Spleen (tissue), 11 donors: ENCODE results near the gene N4BP3. TPM values are rescaled to one million over a fixed set of nuclear protein-coding genes. Genes with fewer than 3 reads are reported as not detected.
A peak's percentile ranks its signal among the peaks of the same experiment; 100 is the strongest.

Experiments
- DNase-seq: peaks from one replicate; pipeline ENCODE4 v3.0.0-alpha.2; 2020
- H3K27ac ChIP-seq, 8 donors: fragments of 200-600 bp; sonication (generic) in 7 of 8; 1 replicate in 4 of 8; 2 replicates in 4 of 8; pipeline versions ENCODE4 v1.5.0 to v1.8.0; 2016 to 2021; ENCODE audit warnings: inconsistent platforms in 4 of 8, mild to moderate bottlenecking in 4 of 8, moderate library complexity in 1 of 8
- H3K27me3 ChIP-seq, 7 donors: fragments of 200-600 bp; sonication (generic) in 6 of 7; replicated peaks in 1 of 7; 1 replicate in 4 of 7; 2 replicates in 3 of 7; pipeline versions ENCODE4 v1.5.0 to v1.8.0; 2016 to 2021; ENCODE audit warnings: inconsistent platforms in 3 of 7, mild to moderate bottlenecking in 1 of 7
- H3K36me3 ChIP-seq, 6 donors: fragments of 200-600 bp; sonication (generic) in 5 of 6; 1 replicate in 4 of 6; 2 replicates in 2 of 6; pipeline versions ENCODE4 v1.5.0 to v1.8.0; 2016 to 2021; ENCODE audit warnings: inconsistent platforms in 2 of 6
- H3K4me1 ChIP-seq, 6 donors: fragments of 200-600 bp; sonication (generic) in 5 of 6; 1 replicate in 3 of 6; 2 replicates in 3 of 6; pipeline versions ENCODE4 v1.5.0 to v1.8.0; 2016 to 2021; ENCODE audit warnings: inconsistent platforms in 3 of 6
- H3K4me3 ChIP-seq, 8 donors: fragments of 200-600 bp; sonication (generic) in 7 of 8; 1 replicate in 4 of 8; 2 replicates in 4 of 8; pipeline versions ENCODE4 v1.5.0 to v1.8.0; 2016 to 2021; ENCODE audit warnings: inconsistent platforms in 4 of 8, mild to moderate bottlenecking in 4 of 8, moderate library complexity in 2 of 8
- H3K9me3 ChIP-seq, 8 donors: fragments of 200-600 bp; sonication (generic) in 7 of 8; 1 replicate in 4 of 8; 2 replicates in 4 of 8; pipeline versions ENCODE4 v1.5.0 to v1.8.0; 2016 to 2021; ENCODE audit warnings: inconsistent platforms in 4 of 8
- POLR2A ChIP-seq, 3 donors: fragments of 450-650 bp; IDR thresholded peaks; one replicate each; pipeline ENCODE4 v1.5.1; 2017; ENCODE audit warnings: antibody characterized with exemption in 3 of 3, mild to moderate bottlenecking in 1 of 3
- POLR2AphosphoS5 ChIP-seq, 3 donors: sonication (generic); formaldehyde crosslinking; IDR thresholded peaks; one replicate each; pipeline ENCODE4 v1.5.1; 2017; ENCODE audit warnings: antibody characterized with exemption in 3 of 3
- WGBS, 5 donors: extraction: QIAGEN DNeasy Blood & Tissue Kit in 3 of 5; methylation state at CpG; one replicate each; pipeline versions ENCODE4 v1.1.5 to v1.1.7; 2013 to 2018; 5-methylcytosine and 5-hydroxymethylcytosine counted together
- intact Hi-C: fragments of 100-400 bp; cut with DNase I; formaldehyde crosslinking; loops from one replicate; pipeline ENCODE4 v1.15.0; 2023; ENCODE audit warnings: low total_unique reads
- polyA plus RNA-seq, 3 donors: library from polyadenylated mRNA; stranded (reverse); fragments of 200-250 nt; gene quantifications; one replicate each; pipeline ENCODE4 v1.2.1, GENCODE V29; 2013
- total RNA-seq, 7 donors: library from RNA; depleted of rRNA in 3 of 7; stranded (reverse); fragments of >200 nt in 3 of 7; fragmentation: NEBNext Ultra II Directional in 4 of 7; extraction: Animal tissue kit (Norgen Biotek cat#: 25700) in 4 of 7; gene quantifications; one replicate each; pipeline versions ENCODE4 v1.1.0 to v1.2.1, GENCODE V29; 2016 to 2021
- TF ChIP-seq, protein P1 (sequence below), 11 experiments: fragments of 200-600 bp in 7 of 11; fragments of 450-650 bp in 4 of 11; sonication (generic) in 4 of 11; IDR thresholded peaks in 8 of 11; conservative IDR thresholded peaks in 3 of 11; 1 replicate in 7 of 11; 2 replicates in 4 of 11; pipeline versions ENCODE4 v1.4.0 to v1.8.0; 2016 to 2021; ENCODE audit warnings: antibody characterized with exemption in 11 of 11, inconsistent platforms in 4 of 11, mild to moderate bottlenecking in 1 of 11
- donor health status: healthy with polysubstance abuse.
- donor health status: DM: no; HTN: no; CAD: no; lungs with moderate emphysema.
- donor health status: DM: no; HTN: no; CAD: no.
- donor health status: Bipolar disorder and iron deficiency.
- donor health status: healthy.
- donor health status: DM: no; HTN: no; CAD: no.
- donor health status: DM: yes; HTN: yes; CAD: no.

Gene N4BP3
- total and polyA plus RNA-seq, 10 donors = 1.2 to 6.6 (median 3.5) TPM

DNA sequence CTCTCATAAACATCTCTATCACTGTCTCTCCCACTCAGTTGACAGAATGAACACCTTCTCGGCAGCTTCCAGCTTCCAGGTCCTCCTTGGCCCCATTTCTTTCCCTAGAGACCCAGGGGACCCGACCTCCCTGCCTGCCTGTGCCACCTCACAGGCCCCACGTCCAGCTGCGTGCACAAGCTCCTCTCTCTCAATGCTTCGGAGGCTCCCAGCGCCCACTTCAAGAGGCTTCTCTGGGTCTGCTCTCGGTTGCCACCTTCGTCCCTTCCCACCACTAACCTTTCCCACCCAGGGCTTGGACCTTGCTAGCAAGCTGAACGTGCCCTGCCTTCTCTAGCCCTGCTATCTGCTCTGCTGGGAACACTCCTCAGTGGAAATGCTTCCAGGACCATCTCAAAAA is 2.8 kb upstream of the N4BP3 start:
- intact Hi-C loops = no loop called here
- Histone ChIP-seq H3K4me1 (peaks cover 17 to 48% (median 39%) of the 10 kb centered on the region in 6 donors), H3K27ac (no peak overlapping the region), H3K4me3 (no peak overlapping the region), H3K9me3 (peaks cover 0 to 4% (median 0%) of the 10 kb centered on the region in 8 donors), H3K27me3 (peaks cover 0 to 48% (median 23%) of the 10 kb centered on the region in 7 donors), H3K36me3 (no peaks in the 10 kb centered on the region)
- TF ChIP-seq, protein P1, sequence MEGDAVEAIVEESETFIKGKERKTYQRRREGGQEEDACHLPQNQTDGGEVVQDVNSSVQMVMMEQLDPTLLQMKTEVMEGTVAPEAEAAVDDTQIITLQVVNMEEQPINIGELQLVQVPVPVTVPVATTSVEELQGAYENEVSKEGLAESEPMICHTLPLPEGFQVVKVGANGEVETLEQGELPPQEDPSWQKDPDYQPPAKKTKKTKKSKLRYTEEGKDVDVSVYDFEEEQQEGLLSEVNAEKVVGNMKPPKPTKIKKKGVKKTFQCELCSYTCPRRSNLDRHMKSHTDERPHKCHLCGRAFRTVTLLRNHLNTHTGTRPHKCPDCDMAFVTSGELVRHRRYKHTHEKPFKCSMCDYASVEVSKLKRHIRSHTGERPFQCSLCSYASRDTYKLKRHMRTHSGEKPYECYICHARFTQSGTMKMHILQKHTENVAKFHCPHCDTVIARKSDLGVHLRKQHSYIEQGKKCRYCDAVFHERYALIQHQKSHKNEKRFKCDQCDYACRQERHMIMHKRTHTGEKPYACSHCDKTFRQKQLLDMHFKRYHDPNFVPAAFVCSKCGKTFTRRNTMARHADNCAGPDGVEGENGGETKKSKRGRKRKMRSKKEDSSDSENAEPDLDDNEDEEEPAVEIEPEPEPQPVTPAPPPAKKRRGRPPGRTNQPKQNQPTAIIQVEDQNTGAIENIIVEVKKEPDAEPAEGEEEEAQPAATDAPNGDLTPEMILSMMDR (IDR thresholded peaks at IDR 0.05 in 8 of 11, conservative IDR thresholded peaks at IDR 0.05 in 3 of 11) = no peak
- TF ChIP-seq POLR2AphosphoS5 (IDR thresholded peaks at IDR 0.05) = no peak
- no peak for TF ChIP-seq POLR2A (IDR thresholded peaks at IDR 0.05)
- no peak for DNase-seq
- WGBS, 5 donors = 85 to 96% (median 90%) methylated on average over 8 to 9 of the region's 9 CpGs

DNA sequence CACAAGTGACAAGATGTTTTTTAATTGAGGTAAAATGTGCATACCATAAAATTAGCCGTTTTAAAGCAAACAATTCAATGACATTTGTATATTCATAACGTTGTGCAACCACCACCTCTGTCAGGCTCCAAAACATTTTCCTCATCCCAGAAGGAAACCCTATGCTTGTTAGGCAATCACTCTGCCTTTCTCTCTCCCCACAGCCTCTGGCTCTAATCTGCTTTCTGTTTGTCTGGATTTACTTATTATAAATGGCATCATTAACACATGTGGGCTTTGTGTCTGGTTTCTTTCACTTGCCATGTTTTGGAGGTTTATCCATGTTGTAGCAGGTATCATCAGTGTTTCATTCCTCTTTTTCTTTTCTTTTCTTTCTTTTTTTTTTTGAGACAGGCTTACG is 1.4 kb upstream of the N4BP3 start:
- TF ChIP-seq POLR2AphosphoS5 (IDR thresholded peaks at IDR 0.05) (no peak), POLR2A (IDR thresholded peaks at IDR 0.05) (no peak)
- TF ChIP-seq, protein P1 (IDR thresholded peaks at IDR 0.05 in 8 of 11, conservative IDR thresholded peaks at IDR 0.05 in 3 of 11) = no peak
- Histone ChIP-seq H3K27me3 (peaks cover 0 to 58% (median 23%) of the 10 kb centered on the region in 7 donors), H3K4me1 (peaks cover 26 to 62% (median 53%) of the 10 kb centered on the region in 6 donors)

DNA sequence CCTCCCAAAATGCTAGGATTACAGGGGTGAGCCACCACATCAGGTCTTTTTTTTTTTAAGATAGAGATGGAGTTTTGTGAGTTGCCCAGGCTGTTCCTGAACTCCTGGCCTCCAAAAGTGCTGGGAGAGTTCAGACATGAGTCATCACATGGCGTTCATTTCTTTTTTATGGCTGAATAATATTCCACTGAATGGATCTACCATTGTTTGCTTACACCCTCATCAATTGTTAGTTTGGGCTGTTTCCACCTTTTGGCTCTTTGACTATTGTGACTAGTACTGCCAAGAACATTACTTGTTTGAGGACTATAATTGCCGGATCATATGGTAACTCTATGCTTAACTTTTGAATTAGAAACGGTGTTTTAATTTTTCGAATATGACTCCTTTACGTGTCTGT is 787 bp upstream of the N4BP3 start:
- WGBS, 5 donors = 71 to 88% (median 79%) methylated on average over 5 of the region's 5 CpGs
- H3K27me3 ChIP-seq = peaks cover 0 to 58% (median 26%) of the 10 kb centered on the region in 7 donors
- peaks cover 0 to 4% (median 0%) of the 10 kb centered on the region in 8 donors for H3K9me3 ChIP-seq
- intact Hi-C loops = no loop called here
- TF ChIP-seq POLR2A (IDR thresholded peaks at IDR 0.05) (no peak), POLR2AphosphoS5 (IDR thresholded peaks at IDR 0.05) (no peak)
- TF ChIP-seq, protein P1 (IDR thresholded peaks at IDR 0.05 in 8 of 11, conservative IDR thresholded peaks at IDR 0.05 in 3 of 11) = no peak
- peak overlapping the region in 2 of 8 donors; percentile 66 to 85 for H3K4me3 ChIP-seq
- peaks cover 33 to 68% (median 60%) of the 10 kb centered on the region in 6 donors for H3K4me1 ChIP-seq
- DNase-seq = no peak
- no peaks in the 10 kb centered on the region for H3K36me3 ChIP-seq
- peak overlapping the region in 1 of 8 donors; percentile 85 for H3K27ac ChIP-seq

More for the DNA sequence above, 1.4 kb upstream of the N4BP3 start:
- no peak for DNase-seq
- no peak overlapping the region for H3K27ac ChIP-seq
- H3K9me3 ChIP-seq = peaks cover 0 to 4% (median 0%) of the 10 kb centered on the region in 8 donors
- intact Hi-C loops = no loop called here
- no peak overlapping the region for H3K4me3 ChIP-seq
- WGBS, 5 donors = 45 to 67% (median 64%) methylated on average over 3 of the region's 3 CpGs
- H3K36me3 ChIP-seq = no peaks in the 10 kb centered on the region

DNA sequence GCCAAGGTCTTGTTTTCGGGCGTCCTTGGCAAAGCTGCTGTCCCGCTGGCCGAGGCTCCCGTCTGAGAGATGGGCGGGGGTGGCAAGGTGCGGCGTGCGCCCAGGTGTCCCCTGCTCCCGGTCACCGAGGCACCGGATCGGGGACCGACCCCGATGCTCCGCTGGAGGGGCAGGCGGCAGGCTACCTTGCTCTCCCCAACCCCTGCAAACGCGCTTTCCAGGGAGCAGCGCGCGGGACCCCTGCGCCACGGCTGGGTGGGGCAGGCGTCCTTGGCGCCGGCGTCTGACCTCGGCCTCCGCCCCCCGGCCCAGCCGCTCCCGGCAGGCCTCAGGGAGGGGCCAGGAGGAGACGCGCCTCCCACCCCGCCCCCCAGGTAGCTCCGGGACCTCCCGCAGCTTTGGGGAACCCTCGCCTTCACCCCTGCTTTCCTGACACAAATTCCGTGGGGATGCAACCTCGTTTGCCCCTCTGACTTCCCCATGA is 551 bp downstream of the N4BP3 start:
- DNase-seq = no peak
- TF ChIP-seq, protein P1 (IDR thresholded peaks at IDR 0.05 in 8 of 11, conservative IDR thresholded peaks at IDR 0.05 in 3 of 11) = no peak
- TF ChIP-seq POLR2AphosphoS5 (IDR thresholded peaks at IDR 0.05) = no peak
- TF ChIP-seq POLR2A (IDR thresholded peaks at IDR 0.05) = no peak
- intact Hi-C loops = no loop called here
- peaks cover 0 to 70% (median 26%) of the 10 kb centered on the region in 7 donors for H3K27me3 ChIP-seq
- peaks cover 41 to 73% (median 67%) of the 10 kb centered on the region in 6 donors for H3K4me1 ChIP-seq
- WGBS, 5 donors = 1 to 2% (median 1%) methylated on average over 24 to 41 of the region's 41 CpGs
- peak overlapping the region; percentile 38 to 85 (median 53) for H3K4me3 ChIP-seq
- H3K27ac ChIP-seq = peak overlapping the region in 7 of 8 donors; percentile 17 to 85 (median 65)
- H3K9me3 ChIP-seq = peaks cover 0 to 4% (median 0%) of the 10 kb centered on the region in 8 donors
- H3K36me3 ChIP-seq = no peaks in the 10 kb centered on the region
